IMR-90 (cell line): ENCODE data around the gene IQSEC3. TPM values are rescaled to one million over a fixed set of nuclear protein-coding genes. Genes with fewer than 3 reads are reported as not detected.

Source experiments
- ATAC-seq: fragments of 200-7000 bp; cut with Tn5 transposase; 2 replicates; pipeline ENCODE4 v1.9.1; 2020; ENCODE audit warnings: low read depth, mild to moderate bottlenecking, moderate library complexity
- BruUV-seq: library from RNA; stranded (reverse); fragments of 400-500 nt; replicated peaks from 2 replicates; lab custom pipeline; 2021; lab: Mats Ljungman, UMichigan
- CTCF ChIA-PET: fragments of 300-600 bp; formaldehyde crosslinking; extraction: SDS; loops from one replicate; lab custom pipeline; 2021; ENCODE audit warnings: antibody characterized with exemption; lab: Yijun Ruan, JAX
- POLR2A ChIA-PET: fragments of 300-600 bp; sonication (Branson Sonifier 250); formaldehyde crosslinking; loops from one replicate; lab custom pipeline; 2022; ENCODE audit warnings: antibody characterized with exemption; ENCODE audit not compliant: unreplicated experiment; lab: Charles Lee
- DNase-seq: peaks from one replicate; pipeline ENCODE4 v3.0.0; 2013
- H2AFZ ChIP-seq: replicated peaks from 2 replicates; pipeline ENCODE3; 2013; ENCODE audit warnings: low read length, mild to moderate bottlenecking; ENCODE audit not compliant: poor library complexity
- H2AK5ac ChIP-seq: 2 replicates; pipeline ENCODE4 v1.6.1; 2013; ENCODE audit warnings: low read depth, low read length, inconsistent platforms
- H2AK9ac ChIP-seq: replicated peaks from 2 replicates; pipeline ENCODE3; 2013; ENCODE audit warnings: mild to moderate bottlenecking, low read depth, low read length, moderate library complexity; ENCODE audit not compliant: poor library complexity
- H2BK120ac ChIP-seq: 2 replicates; pipeline ENCODE4 v1.6.1; 2013; ENCODE audit warnings: low read depth, low read length, inconsistent platforms
- H2BK15ac ChIP-seq: 3 replicates; pipeline ENCODE4 v1.6.1; 2013; ENCODE audit warnings: low read depth, low read length, inconsistent platforms
- H2BK20ac ChIP-seq: 2 replicates; pipeline ENCODE4 v1.6.1; 2013; ENCODE audit warnings: low read depth, mild to moderate bottlenecking, inconsistent platforms, low read length, moderate library complexity
- H2BK5ac ChIP-seq: 2 replicates; pipeline ENCODE4 v1.6.1; 2013; ENCODE audit warnings: mild to moderate bottlenecking, low read depth, low read length, inconsistent platforms; ENCODE audit not compliant: poor library complexity, severe bottlenecking
- H3K14ac ChIP-seq: replicated peaks from 2 replicates; pipeline ENCODE4 v1.6.1; 2013; ENCODE audit warnings: low read depth, low read length, inconsistent platforms
- H3K18ac ChIP-seq: 2 replicates; pipeline ENCODE4 v1.6.1; 2013; ENCODE audit warnings: low read depth, low read length, control low read depth
- H3K23ac ChIP-seq: 2 replicates; pipeline ENCODE4 v1.6.1; 2013; ENCODE audit warnings: low read depth, low read length, inconsistent platforms
- H3K27ac ChIP-seq: 2 replicates; pipeline ENCODE4 v1.5.1; 2013; ENCODE audit warnings: mild to moderate bottlenecking, control low read depth, low read length; ENCODE audit not compliant: insufficient read depth
- H3K27me3 ChIP-seq: 2 replicates; pipeline ENCODE4 v1.6.1; 2013; ENCODE audit warnings: low read length; ENCODE audit not compliant: control insufficient read depth, insufficient read depth
- H3K36me3 ChIP-seq: 2 replicates; pipeline ENCODE4 v1.6.1; 2013; ENCODE audit warnings: low read length, mixed read lengths; ENCODE audit not compliant: control insufficient read depth, insufficient read depth
- H3K4ac ChIP-seq: 2 replicates; pipeline ENCODE4 v1.6.1; 2013; ENCODE audit warnings: low read depth, low read length, inconsistent platforms
- H3K4me1 ChIP-seq: 2 replicates; pipeline ENCODE4 v1.6.1; 2013; ENCODE audit warnings: low read length, mixed read lengths; ENCODE audit not compliant: control insufficient read depth, insufficient read depth
- H3K4me2 ChIP-seq: 2 replicates; pipeline ENCODE4 v1.6.1; 2013; ENCODE audit warnings: low read depth, mild to moderate bottlenecking, control low read depth, low read length, moderate library complexity
- H3K4me3 ChIP-seq: 2 replicates; pipeline ENCODE4 v1.5.1; 2013; ENCODE audit warnings: low read depth, mild to moderate bottlenecking, control low read depth, low read length, moderate library complexity; ENCODE audit not compliant: insufficient read depth
- H3K56ac ChIP-seq: 2 replicates; pipeline ENCODE4 v1.6.1; 2013; ENCODE audit warnings: low read length, inconsistent platforms; ENCODE audit not compliant: insufficient read depth; ENCODE audit errors: extremely low read depth
- H3K79me1 ChIP-seq, 2 experiments: 2 replicates each; pipeline ENCODE4 v1.6.1; 2013; ENCODE audit warnings: low read length in 2 of 2, inconsistent platforms in 1 of 2, low read depth in 1 of 2
- H3K9ac ChIP-seq: 2 replicates; pipeline ENCODE4 v1.6.1; 2013; ENCODE audit warnings: low read depth, low read length, control low read depth
- H3K9me1 ChIP-seq: 2 replicates; pipeline ENCODE4 v1.6.1; 2013; ENCODE audit warnings: low read length, inconsistent platforms; ENCODE audit not compliant: insufficient read depth
- H3K9me3 ChIP-seq: 2 replicates; pipeline ENCODE4 v1.6.1; 2013; ENCODE audit warnings: low read length; ENCODE audit not compliant: control insufficient read depth, insufficient read depth
- H4K20me1 ChIP-seq: 2 replicates; pipeline ENCODE4 v1.6.1; 2013; ENCODE audit warnings: low read length, inconsistent platforms; ENCODE audit not compliant: insufficient read depth
- H4K5ac ChIP-seq: 2 replicates; pipeline ENCODE4 v1.6.1; 2013; ENCODE audit warnings: mild to moderate bottlenecking, low read depth, low read length, control low read depth
- H4K8ac ChIP-seq, 2 experiments: 2 replicates each; pipeline ENCODE4 v1.6.1; 2013; ENCODE audit warnings: low read depth in 2 of 2, low read length in 2 of 2, control low read depth in 1 of 2, inconsistent platforms in 1 of 2
- H4K91ac ChIP-seq: 2 replicates; pipeline ENCODE4 v1.6.1; 2013; ENCODE audit warnings: low read depth, low read length, inconsistent platforms; ENCODE audit not compliant: insufficient read depth
- RFX5 ChIP-seq: IDR thresholded peaks from 2 replicates; pipeline ENCODE4 v1.8.0; 2012; ENCODE audit warnings: low read depth, mild to moderate bottlenecking, low read length, moderate library complexity
- WGBS, 2 experiments: methylation state at CpG; one replicate each; pipeline versions ENCODE4 v1.1.5 to v1.1.7; 2013; ENCODE audit warnings: missing lambda C conversion rate in 2 of 2; ENCODE audit not compliant: insufficient read length in 1 of 2; ENCODE audit errors: extremely low coverage in 2 of 2; 5-methylcytosine and 5-hydroxymethylcytosine counted together
- dilution Hi-C: fragments of 300-500 bp; cut with HindIII; formaldehyde crosslinking; loops from one replicate; pipeline ENCODE4 v1.14.3; 2018; ENCODE audit warnings: low sequenced_read_pairs; ENCODE audit not compliant: unreplicated experiment
- in situ Hi-C: fragments of 300-500 bp; cut with MboI; formaldehyde crosslinking; loops from 3 replicates; pipeline ENCODE4 v1.14.3; 2019; ENCODE audit warnings: low sequenced_read_pairs, inconsistent platforms, mixed read lengths
- intact Hi-C: fragments of 100-400 bp; cut with micrococcal nuclease; formaldehyde crosslinking; loops from 2 replicates; pipeline ENCODE4 v1.10.0; 2022
- polyA plus RNA-seq, 3 experiments: library from polyadenylated mRNA; depleted of rRNA; stranded (reverse); fragments of >200 nt; gene quantifications; 2 replicates each; pipeline ENCODE4 v1.2.3, GENCODE V29; 2012; ENCODE audit warnings: low replicate concordance in 1 of 3
- total RNA-seq: library from RNA; depleted of rRNA; stranded (reverse); fragments of >200 nt; gene quantifications from 2 replicates; pipeline ENCODE4 v1.2.3, GENCODE V29; 2012

IQSEC3 gene
- total and polyA plus RNA-seq, 2 of the 4 experiments (the other 2 are of a cell fraction), result 0.10 TPM; not detected in 1

GRCh38 chr12:194276-194675 lies 127.7 kb downstream of the IQSEC3 start:
- in situ Hi-C loops (no loop called here), intact Hi-C loops (no loop called here), dilution Hi-C loops (no loop called here)
- no peak for TF ChIP-seq RFX5
- no peaks in the 10 kb centered on the region for H3K79me1 ChIP-seq
- H3K9me1 ChIP-seq, result no peaks in the 10 kb centered on the region
- H2BK120ac ChIP-seq, result no peak overlapping the region
- no peak overlapping the region for H3K27ac ChIP-seq
- no peak overlapping the region for H2AK5ac ChIP-seq
- H3K4me1 ChIP-seq, result 0 out of 2 replicates have a peak, but pooled peaks cover under 1% of the 10 kb centered on the region
- no peaks in the 10 kb centered on the region for H3K36me3 ChIP-seq
- H2AFZ ChIP-seq, result no peak overlapping the region
- DNase-seq (no peak), ATAC-seq (no peak)
- H3K27me3 ChIP-seq, result peaks cover 60% of the 10 kb centered on the region
- ChIA-PET POLR2A (no interaction called here), CTCF (no interaction called here)
- H4K91ac ChIP-seq, result no peak overlapping the region
- no peak overlapping the region for H4K5ac ChIP-seq
- H3K9ac ChIP-seq, result no peak overlapping the region
- H3K4ac ChIP-seq, result no peak overlapping the region
- H3K56ac ChIP-seq, result no peak overlapping the region
- no peak overlapping the region for H3K23ac ChIP-seq
- H4K8ac ChIP-seq, result no peak overlapping the region
- no peak overlapping the region for H3K4me3 ChIP-seq
- no peak overlapping the region for H2BK15ac ChIP-seq
- no peaks in the 10 kb centered on the region for H4K20me1 ChIP-seq
- H2BK20ac ChIP-seq, result no peak overlapping the region
- H2BK5ac ChIP-seq, result no peak overlapping the region
- 20% methylated on average over 1 of the region's 7 CpGs; no CpG with 5 or more reads in 1 of the 2 experiments for WGBS, 2 experiments
- no peak overlapping the region for H3K4me2 ChIP-seq
- BruUV-seq, result no TSS peak
- H3K18ac ChIP-seq, result no peak overlapping the region
- H3K14ac ChIP-seq, result no peak overlapping the region
- H2AK9ac ChIP-seq, result no peak overlapping the region
- H3K9me3 ChIP-seq, result peaks cover 2% of the 10 kb centered on the region; the same call in 1 of the 2 replicates
